Measurements from ENCODE around the gene DTL.

The DTL gene

DNA sequence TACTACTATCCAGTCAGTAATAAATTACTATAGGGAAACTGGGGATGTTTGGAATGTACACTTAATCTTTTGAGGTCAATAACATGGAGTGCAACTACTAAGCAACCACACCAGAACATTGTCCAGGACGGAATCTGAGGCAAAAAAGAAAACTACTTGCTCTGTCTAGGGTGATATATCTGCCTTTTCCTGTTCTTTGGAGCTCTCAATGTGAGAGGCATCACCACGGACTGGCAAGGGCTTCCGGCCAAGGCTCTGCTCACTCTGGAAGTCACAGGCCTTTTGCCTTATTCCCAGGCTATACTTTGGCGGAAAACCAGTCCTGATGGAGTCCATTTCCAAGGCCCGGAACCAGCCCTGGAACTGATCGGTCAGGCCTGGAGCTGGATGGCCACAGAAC is 94.2 kb downstream of the DTL start:
- H3K4me2 ChIP-seq (ENCODE audit: low read depth, low read length, poor library complexity, severe bottlenecking): no peak overlapping the region
- no peaks in the 10 kb centered on the region for H3K9me3 ChIP-seq (ENCODE audit: insufficient read depth, low read length)
- H4K20me1 ChIP-seq (ENCODE audit: low read depth, low read length): no peaks in the 10 kb centered on the region
- no peaks in the 10 kb centered on the region for H3K9me2 ChIP-seq (replicated peaks; ENCODE audit: insufficient read depth, low read length)
- no peaks in the 10 kb centered on the region for H3K36me3 ChIP-seq (ENCODE audit: low read length)
- H3K27ac ChIP-seq (ENCODE audit: low read depth, low read length): no peak overlapping the region
- no peak overlapping the region for H2AFZ ChIP-seq (ENCODE audit: low read depth, low read length, severe bottlenecking)
- H3K9ac ChIP-seq (ENCODE audit: low read length): no peak overlapping the region
- no peaks in the 10 kb centered on the region for H3K27me3 ChIP-seq (ENCODE audit: low read length)
- TF ChIP-seq, protein P1, sequence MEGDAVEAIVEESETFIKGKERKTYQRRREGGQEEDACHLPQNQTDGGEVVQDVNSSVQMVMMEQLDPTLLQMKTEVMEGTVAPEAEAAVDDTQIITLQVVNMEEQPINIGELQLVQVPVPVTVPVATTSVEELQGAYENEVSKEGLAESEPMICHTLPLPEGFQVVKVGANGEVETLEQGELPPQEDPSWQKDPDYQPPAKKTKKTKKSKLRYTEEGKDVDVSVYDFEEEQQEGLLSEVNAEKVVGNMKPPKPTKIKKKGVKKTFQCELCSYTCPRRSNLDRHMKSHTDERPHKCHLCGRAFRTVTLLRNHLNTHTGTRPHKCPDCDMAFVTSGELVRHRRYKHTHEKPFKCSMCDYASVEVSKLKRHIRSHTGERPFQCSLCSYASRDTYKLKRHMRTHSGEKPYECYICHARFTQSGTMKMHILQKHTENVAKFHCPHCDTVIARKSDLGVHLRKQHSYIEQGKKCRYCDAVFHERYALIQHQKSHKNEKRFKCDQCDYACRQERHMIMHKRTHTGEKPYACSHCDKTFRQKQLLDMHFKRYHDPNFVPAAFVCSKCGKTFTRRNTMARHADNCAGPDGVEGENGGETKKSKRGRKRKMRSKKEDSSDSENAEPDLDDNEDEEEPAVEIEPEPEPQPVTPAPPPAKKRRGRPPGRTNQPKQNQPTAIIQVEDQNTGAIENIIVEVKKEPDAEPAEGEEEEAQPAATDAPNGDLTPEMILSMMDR (IDR thresholded peaks at IDR 0.05; ENCODE audit: insufficient read depth, low read length, poor library complexity, severe bottlenecking): no peak
- no peak for TF ChIP-seq EZH2phosphoT487 (conservative IDR thresholded peaks at IDR 0.05; ENCODE audit: low read length)
- no peaks in the 10 kb centered on the region for H3F3A ChIP-seq (ENCODE audit: insufficient read depth)
- H3K79me2 ChIP-seq (ENCODE audit: insufficient read depth, low read length): no peaks in the 10 kb centered on the region
- H3K4me3 ChIP-seq (ENCODE audit: insufficient read depth, low read length, poor library complexity, severe bottlenecking): no peak overlapping the region

DNA sequence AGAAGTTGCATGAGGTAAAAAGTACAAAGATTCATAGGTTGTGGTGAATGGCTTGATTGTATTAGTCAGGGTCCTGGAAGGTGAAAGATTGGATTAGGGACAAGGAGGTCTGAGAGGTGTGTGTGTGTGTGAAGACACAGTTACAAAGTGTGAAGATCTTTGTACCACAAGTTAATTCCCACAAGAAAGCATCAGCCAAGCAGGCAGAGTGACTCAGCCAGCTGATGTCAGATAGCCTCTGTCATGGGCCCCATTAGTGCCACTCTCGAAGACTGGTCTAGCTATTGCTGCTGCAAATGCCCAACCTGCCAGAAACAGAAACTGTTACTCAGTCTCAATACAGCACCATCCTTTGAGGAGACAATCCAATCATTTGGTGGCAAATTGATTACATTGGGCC is 96.5 kb downstream of the DTL start:
- Histone ChIP-seq H3K27me3 (ENCODE audit: low read length) (no peaks in the 10 kb centered on the region), H3K36me3 (ENCODE audit: low read length) (no peaks in the 10 kb centered on the region), H3F3A (ENCODE audit: insufficient read depth) (no peaks in the 10 kb centered on the region), H3K9ac (ENCODE audit: low read length) (no peak overlapping the region), H3K4me2 (ENCODE audit: low read depth, low read length, poor library complexity, severe bottlenecking) (no peak overlapping the region), H3K9me3 (ENCODE audit: insufficient read depth, low read length) (no peaks in the 10 kb centered on the region), H3K79me2 (ENCODE audit: insufficient read depth, low read length) (no peaks in the 10 kb centered on the region), H3K4me3 (ENCODE audit: insufficient read depth, low read length, poor library complexity, severe bottlenecking) (no peak overlapping the region), H4K20me1 (ENCODE audit: low read depth, low read length) (no peaks in the 10 kb centered on the region), H3K27ac (ENCODE audit: low read depth, low read length) (no peak overlapping the region), H2AFZ (ENCODE audit: low read depth, low read length, severe bottlenecking) (no peak overlapping the region), H3K9me2 (replicated peaks; ENCODE audit: insufficient read depth, low read length) (no peaks in the 10 kb centered on the region)
- TF ChIP-seq, protein P1 (IDR thresholded peaks at IDR 0.05; ENCODE audit: insufficient read depth, low read length, poor library complexity, severe bottlenecking): no peak
- no peak for TF ChIP-seq EZH2phosphoT487 (conservative IDR thresholded peaks at IDR 0.05; ENCODE audit: low read length)

DNA sequence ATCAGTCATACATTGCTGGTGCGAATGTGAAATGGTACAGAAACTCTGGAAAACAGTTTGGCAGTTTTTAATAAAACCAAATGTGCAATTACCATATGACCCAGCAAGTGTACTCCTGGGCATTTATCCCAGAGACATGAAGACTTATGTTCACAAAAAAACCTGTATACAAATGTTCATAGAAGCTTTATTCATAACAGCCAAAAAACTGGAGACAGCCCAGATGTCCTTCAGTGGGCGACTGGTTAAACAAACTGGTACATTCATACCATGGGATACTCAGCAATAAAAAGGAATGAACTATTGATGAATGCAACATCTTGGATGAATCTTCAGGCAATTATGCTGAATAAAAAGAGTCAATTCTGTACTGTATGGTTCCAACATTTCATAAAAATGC is 97.8 kb downstream of the DTL start:
- Histone ChIP-seq H4K20me1 (ENCODE audit: low read depth, low read length) (no peaks in the 10 kb centered on the region), H3K4me2 (ENCODE audit: low read depth, low read length, poor library complexity, severe bottlenecking) (no peak overlapping the region), H3K36me3 (ENCODE audit: low read length) (no peaks in the 10 kb centered on the region), H3F3A (ENCODE audit: insufficient read depth) (no peaks in the 10 kb centered on the region), H2AFZ (ENCODE audit: low read depth, low read length, severe bottlenecking) (no peak overlapping the region), H3K4me3 (ENCODE audit: insufficient read depth, low read length, poor library complexity, severe bottlenecking) (no peak overlapping the region), H3K79me2 (ENCODE audit: insufficient read depth, low read length) (no peaks in the 10 kb centered on the region), H3K9me2 (replicated peaks; ENCODE audit: insufficient read depth, low read length) (no peaks in the 10 kb centered on the region), H3K9ac (ENCODE audit: low read length) (no peak overlapping the region), H3K27me3 (ENCODE audit: low read length) (no peaks in the 10 kb centered on the region), H3K27ac (ENCODE audit: low read depth, low read length) (no peak overlapping the region), H3K9me3 (ENCODE audit: insufficient read depth, low read length) (no peaks in the 10 kb centered on the region)
- TF ChIP-seq, protein P1 (IDR thresholded peaks at IDR 0.05; ENCODE audit: insufficient read depth, low read length, poor library complexity, severe bottlenecking): no peak
- no peak for TF ChIP-seq EZH2phosphoT487 (conservative IDR thresholded peaks at IDR 0.05; ENCODE audit: low read length)

Data from SU-DHL-6 (cell line).